GM12864 (cell line): Measurements from ENCODE around the gene AMOTL1.
A peak's percentile ranks its signal among the peaks of the same experiment; 100 is the strongest.

Source experiments
- DNase-seq: peaks from one replicate; pipeline ENCODE4 v3.0.0-alpha.2; 2011; ENCODE audit warnings: low read depth
- H3K4me3 ChIP-seq: 2 replicates; pipeline ENCODE4 v1.5.1; 2011; ENCODE audit warnings: mild to moderate bottlenecking, low read depth, low read length, control low read depth
- CTCF ChIP-seq: IDR thresholded peaks from 2 replicates; pipeline ENCODE4 v1.5.1; 2011; ENCODE audit warnings: low read depth, mild to moderate bottlenecking, moderate library complexity, low read length, control low read depth, inconsistent platforms; ENCODE audit errors: missing control alignments

The AMOTL1 gene

GRCh38 chr11:94767701-94768601, at the start of gene AMOTL1:
Gene AMOTL1 (plus strand): TSS chr11:94768356. CDS start chr11:94768512, 156 bp downstream.
- DNase-seq: no peak
- no peak for TF ChIP-seq CTCF
- H3K4me3 ChIP-seq: peak within 1 kb of the TSS; percentile 20

DNA sequence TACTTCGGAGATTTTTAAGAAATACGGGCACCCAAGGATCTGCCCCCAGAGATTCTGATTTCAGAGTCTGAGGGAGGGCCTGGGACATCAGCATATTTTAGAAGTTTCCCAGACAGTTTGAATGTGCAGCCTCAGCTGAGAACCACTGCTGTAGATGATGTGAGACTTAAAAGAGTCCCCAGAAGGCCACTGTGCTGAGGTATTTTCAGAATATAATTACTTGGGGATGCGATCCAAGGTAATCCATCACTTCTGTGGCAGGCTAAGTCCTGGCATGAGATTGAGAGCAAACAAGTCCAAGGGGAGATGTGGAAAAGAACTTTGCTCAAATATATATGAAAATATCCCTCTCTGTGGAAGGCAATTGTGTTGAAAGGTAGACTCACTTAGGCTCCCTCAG, 48.3 kb upstream of the AMOTL1 start:
- H3K4me3 ChIP-seq: no peak overlapping the region
- TF ChIP-seq CTCF: no peak
- DNase-seq: no peak

GRCh38 chr11:94721565-94722292, 46.4 kb upstream of the AMOTL1 start:
- no peak overlapping the region for H3K4me3 ChIP-seq
- TF ChIP-seq CTCF: no peak
- DNase-seq: no peak

- no peak overlapping the region for H3K4me3 ChIP-seq
- TF ChIP-seq CTCF: no peak
- DNase-seq: no peak
Measured at GRCh38 chr11:94722735-94723134, 45.4 kb upstream of the AMOTL1 start.

DNA sequence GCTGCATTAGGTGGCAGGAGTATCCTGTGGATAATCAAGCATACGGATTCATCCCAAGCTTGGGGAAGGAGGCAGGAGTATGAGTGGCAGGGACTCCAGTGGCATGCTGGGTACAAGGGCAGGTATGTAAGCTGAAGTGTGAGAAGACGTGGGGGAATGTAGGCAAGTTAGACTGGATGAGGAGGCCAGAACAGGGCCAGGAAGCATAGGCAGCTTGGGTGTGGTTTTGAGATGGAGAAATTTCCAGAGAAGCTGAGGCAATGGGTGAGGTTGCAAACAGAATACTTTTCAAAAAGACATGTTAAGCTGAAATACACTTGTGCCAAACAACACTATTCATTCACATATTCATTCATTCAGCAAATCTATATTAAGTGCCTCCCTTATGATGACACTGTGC, 43.1 kb upstream of the AMOTL1 start:
- TF ChIP-seq CTCF: no peak
- no peak overlapping the region for H3K4me3 ChIP-seq
- no peak for DNase-seq

DNA sequence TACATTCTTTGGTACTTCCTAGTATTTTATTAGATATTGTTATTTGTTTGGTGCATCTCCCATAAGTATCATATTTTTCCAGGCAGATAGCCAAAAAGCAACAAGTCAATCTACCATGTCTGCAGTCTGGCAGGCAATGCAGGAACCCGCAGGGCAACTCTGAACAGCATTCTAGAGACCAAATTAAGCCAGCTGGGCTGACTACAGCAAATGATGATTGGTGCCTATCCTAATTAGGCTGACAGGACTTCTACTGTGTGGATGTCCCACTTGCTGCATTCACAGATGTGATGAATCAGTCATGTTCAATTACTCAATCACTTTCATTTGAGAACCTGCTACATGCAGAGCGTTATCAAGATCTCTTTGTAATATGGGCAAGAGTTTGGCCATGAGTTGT, 40.3 kb upstream of the AMOTL1 start:
- no peak overlapping the region for H3K4me3 ChIP-seq
- DNase-seq: no peak
- no peak for TF ChIP-seq CTCF
